Mucosa of rectum (tissue), 2 donors: Measurements from ENCODE around the gene GFOD1.
A peak's percentile ranks its signal among the peaks of the same experiment; 100 is the strongest.
"Not testable (repeated sequence)": the region's sequence is repeated elsewhere in the genome, so short reads cannot be mapped to it uniquely, and the experiment has no call there.

Experiments
- H3K27ac ChIP-seq, 2 donors: one replicate each; pipeline ENCODE4 v1.7.0; 2013; ENCODE audit warnings: inconsistent platforms in 2 of 2, low read depth in 2 of 2, low read length in 2 of 2
- H3K27me3 ChIP-seq, 2 donors: one replicate each; pipeline ENCODE4 v1.7.0; 2013; ENCODE audit warnings: low read length in 2 of 2; ENCODE audit not compliant: control insufficient read depth in 2 of 2, insufficient read depth in 2 of 2
- H3K36me3 ChIP-seq, 2 donors: one replicate each; pipeline ENCODE4 v1.7.0; 2013; ENCODE audit warnings: low read length in 2 of 2; ENCODE audit not compliant: control insufficient read depth in 2 of 2, insufficient read depth in 2 of 2
- H3K4me1 ChIP-seq, 2 donors: one replicate each; pipeline ENCODE4 v1.7.0; 2013; ENCODE audit warnings: low read length in 2 of 2, mild to moderate bottlenecking in 1 of 2; ENCODE audit not compliant: control insufficient read depth in 2 of 2, insufficient read depth in 2 of 2
- H3K4me3 ChIP-seq, 2 donors: one replicate each; pipeline ENCODE4 v1.7.0; 2013; ENCODE audit warnings: low read length in 2 of 2
- H3K9ac ChIP-seq, 2 donors: one replicate each; pipeline ENCODE4 v1.7.0; 2013; ENCODE audit warnings: low read length in 2 of 2, low read depth in 1 of 2, mild to moderate bottlenecking in 1 of 2
- H3K9me3 ChIP-seq, 2 donors: one replicate each; pipeline ENCODE4 v1.7.0; 2013; ENCODE audit warnings: low read length in 2 of 2; ENCODE audit not compliant: control insufficient read depth in 2 of 2
- donor health status: healthy.
- donor health status: Normal muscosa, but diverticular disease.

GFOD1 gene

GRCh38 chr6:13328875-13329183 lies 158.6 kb downstream of the GFOD1 start:
- peak overlapping the region; percentile 97 for H3K4me3 ChIP-seq
- H3K9me3 ChIP-seq = no peaks in the 10 kb centered on the region
- peaks cover 0 to 5% of the 10 kb centered on the region in 2 donors for H3K36me3 ChIP-seq

GRCh38 chr6:13328076-13328874 lies 159.1 kb downstream of the GFOD1 start, which contains the start of gene TBC1D7:
Gene TBC1D7 (minus strand): TSS chr6:13328537. CDS start chr6:13326898, 1,639 bp downstream.
- Histone ChIP-seq H3K27ac (peak within 1 kb of the TSS; percentile 95 to 98), H3K27me3 (no peaks in the 10 kb centered on the region), H3K4me1 (peaks cover 0 to 7% of the 10 kb centered on the region in 2 donors)

More at GRCh38 chr6:13328875-13329183, 158.6 kb downstream of the GFOD1 start:
- peak overlapping the region; percentile 95 to 98 for H3K27ac ChIP-seq
- H3K4me1 ChIP-seq = peaks cover 0 to 7% of the 10 kb centered on the region in 2 donors
- H3K27me3 ChIP-seq = no peaks in the 10 kb centered on the region
- peak overlapping the region; percentile 94 to 98 for H3K9ac ChIP-seq

DNA sequence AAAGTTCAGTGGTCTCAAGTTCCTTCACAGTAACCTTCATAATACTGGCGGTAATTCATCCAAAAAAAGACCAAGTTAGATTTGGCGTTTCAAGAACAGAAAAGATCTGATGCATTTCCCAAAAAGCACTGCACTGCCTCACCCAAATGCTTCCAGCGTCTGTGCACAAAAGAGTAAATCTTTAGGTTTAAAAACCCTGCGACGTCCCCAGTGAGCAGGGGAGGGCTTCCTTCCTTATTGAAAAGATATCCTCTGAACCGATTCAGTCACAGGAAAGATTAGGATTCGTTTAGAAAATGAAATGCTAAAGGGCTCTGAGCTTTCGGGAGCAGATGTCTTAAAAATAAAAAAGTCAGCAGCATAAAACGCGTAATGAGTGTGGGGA lies 159.7 kb downstream of the GFOD1 start:
- Histone ChIP-seq H3K27ac (peak overlapping the region; percentile 95 to 98), H3K4me3 (peak overlapping the region; percentile 97), H3K9me3 (no peaks in the 10 kb centered on the region), H3K36me3 (peaks cover 0 to 11% of the 10 kb centered on the region in 2 donors), H3K9ac (peak overlapping the region; percentile 93 to 98), H3K4me1 (peaks cover 0 to 7% of the 10 kb centered on the region in 2 donors), H3K27me3 (no peaks in the 10 kb centered on the region)

More at GRCh38 chr6:13328076-13328874, 159.1 kb downstream of the GFOD1 start, which contains the start of gene TBC1D7:
- H3K4me3 ChIP-seq = peak within 1 kb of the TSS; percentile 97
- peaks cover 0 to 11% of the 10 kb centered on the region in 2 donors for H3K36me3 ChIP-seq
- peak within 1 kb of the TSS; percentile 94 to 98 for H3K9ac ChIP-seq
- H3K9me3 ChIP-seq = no peaks in the 10 kb centered on the region

- H3K9ac ChIP-seq, H3K27ac ChIP-seq, H3K9me3 ChIP-seq, H3K4me3 ChIP-seq, H3K4me1 ChIP-seq, H3K27me3 ChIP-seq: not testable (repeated sequence)
- peaks cover 0 to 23% of the 10 kb centered on the region in 2 donors for H3K36me3 ChIP-seq
These were observed 161.3 kb downstream of the GFOD1 start for GRCh38 chr6:13326031-13326586.

DNA sequence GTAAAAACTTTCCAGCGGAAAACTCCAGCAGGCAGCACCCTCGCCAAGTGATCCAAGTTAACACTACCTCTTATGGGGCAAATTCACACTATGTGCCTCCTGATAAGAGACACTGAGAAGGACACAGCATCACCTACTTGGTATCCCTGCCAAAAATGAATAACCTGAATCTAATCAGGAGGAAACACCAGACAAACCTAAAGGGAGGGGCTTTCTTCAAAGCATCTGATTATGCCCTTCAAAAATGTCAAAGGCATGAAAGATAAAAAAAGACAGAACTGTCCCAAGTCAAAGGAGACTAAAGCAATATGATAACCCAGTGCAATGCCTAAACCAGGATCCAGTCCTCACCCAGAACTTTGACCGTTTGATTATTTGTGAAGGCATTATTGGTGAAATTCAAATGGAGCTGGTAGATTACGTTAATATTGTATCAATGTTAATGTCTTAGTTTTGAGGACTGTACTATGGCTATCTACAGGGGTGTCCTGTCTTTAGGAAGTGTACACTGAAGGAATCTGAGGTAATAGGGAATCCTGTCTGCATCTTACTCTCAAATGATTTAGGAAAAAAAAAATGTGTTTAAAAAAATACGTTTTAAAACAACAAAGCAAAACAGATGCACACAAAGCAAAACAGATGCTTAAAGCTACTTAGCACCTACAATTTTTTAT lies 167.4 kb downstream of the GFOD1 start:
- Histone ChIP-seq H3K4me1 (no peaks in the 10 kb centered on the region), H3K36me3 (peaks cover 37 to 62% of the 10 kb centered on the region in 2 donors), H3K27me3 (no peaks in the 10 kb centered on the region), H3K9me3 (no peaks in the 10 kb centered on the region), H3K4me3 (no peak overlapping the region), H3K9ac (no peak overlapping the region), H3K27ac (no peak overlapping the region)

DNA sequence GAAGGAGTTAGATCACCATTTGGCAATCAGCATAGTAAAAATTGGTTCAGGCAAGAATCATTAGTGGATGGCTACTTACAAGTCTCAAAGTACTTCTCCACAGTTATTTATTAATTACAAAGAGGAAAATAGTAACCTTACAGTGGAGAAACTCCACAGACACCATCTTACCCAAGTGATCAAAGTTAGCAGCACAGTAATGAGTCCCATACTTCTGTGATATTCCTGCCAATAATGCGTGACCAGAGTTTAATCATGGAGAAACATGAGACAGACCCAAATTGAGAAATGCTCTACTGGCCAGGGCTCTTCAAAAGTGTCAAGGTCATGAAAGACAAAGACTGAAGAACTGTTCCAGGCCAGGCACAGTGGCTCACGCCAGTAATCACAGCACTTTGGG lies 168.6 kb downstream of the GFOD1 start:
- H3K27ac ChIP-seq = no peak overlapping the region
- no peak overlapping the region for H3K9ac ChIP-seq
- H3K9me3 ChIP-seq = no peaks in the 10 kb centered on the region
- no peaks in the 10 kb centered on the region for H3K4me1 ChIP-seq
- H3K27me3 ChIP-seq = no peaks in the 10 kb centered on the region
- no peak overlapping the region for H3K4me3 ChIP-seq
- peaks cover 41 to 60% of the 10 kb centered on the region in 2 donors for H3K36me3 ChIP-seq

DNA sequence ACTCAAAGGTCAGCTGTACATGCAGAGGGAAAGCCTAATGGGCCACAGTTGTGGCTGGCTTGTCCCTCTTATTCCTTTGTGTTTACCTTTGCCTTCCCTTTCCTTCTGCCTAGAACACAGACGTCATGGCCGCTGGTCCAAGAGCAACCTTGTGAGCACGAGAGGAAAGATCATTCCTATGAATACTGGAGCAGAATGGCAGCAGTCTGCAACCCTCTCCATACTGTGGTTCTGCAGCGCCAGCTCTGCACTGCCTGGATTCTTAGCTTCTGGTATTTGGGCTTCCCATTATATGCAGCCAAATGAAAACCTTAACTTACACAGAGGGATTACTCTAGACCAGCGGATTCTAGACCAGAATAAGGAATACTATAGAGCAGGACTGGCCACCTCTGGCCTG lies 171.5 kb downstream of the GFOD1 start:
- no peaks in the 10 kb centered on the region for H3K4me1 ChIP-seq
- no peaks in the 10 kb centered on the region for H3K9me3 ChIP-seq
- no peak overlapping the region for H3K9ac ChIP-seq
- peaks cover 47 to 48% of the 10 kb centered on the region in 2 donors for H3K36me3 ChIP-seq
- no peak overlapping the region for H3K4me3 ChIP-seq
- no peaks in the 10 kb centered on the region for H3K27me3 ChIP-seq
- no peak overlapping the region for H3K27ac ChIP-seq

GRCh38 chr6:13314806-13315205 lies 172.6 kb downstream of the GFOD1 start:
- no peaks in the 10 kb centered on the region for H3K4me1 ChIP-seq
- no peaks in the 10 kb centered on the region for H3K27me3 ChIP-seq
- H3K4me3 ChIP-seq = no peak overlapping the region
- H3K9me3 ChIP-seq = no peaks in the 10 kb centered on the region
- no peak overlapping the region for H3K27ac ChIP-seq
- peaks cover 37 to 41% of the 10 kb centered on the region in 2 donors for H3K36me3 ChIP-seq
- H3K9ac ChIP-seq = no peak overlapping the region

DNA sequence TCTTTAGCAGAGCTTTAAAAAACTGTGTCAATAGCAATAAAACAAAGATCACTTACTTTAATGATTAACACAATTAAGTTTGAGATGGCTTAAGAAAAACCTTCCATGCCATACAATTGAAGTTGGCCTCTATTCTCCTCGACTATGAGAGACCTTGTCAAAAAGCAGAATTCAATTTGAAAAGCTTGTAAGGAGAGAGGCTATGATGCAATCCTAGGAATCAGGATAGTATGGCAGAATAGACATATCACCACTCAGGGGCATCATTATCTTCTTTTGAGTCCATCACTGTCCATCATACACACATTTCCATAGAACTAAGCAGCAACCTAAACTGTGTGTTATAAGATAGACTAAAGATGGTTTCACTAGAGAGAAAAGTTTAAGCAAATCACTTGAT lies 176.2 kb downstream of the GFOD1 start:
- Histone ChIP-seq H3K27me3 (no peaks in the 10 kb centered on the region), H3K9ac (no peak overlapping the region), H3K4me1 (no peaks in the 10 kb centered on the region), H3K4me3 (no peak overlapping the region), H3K9me3 (no peaks in the 10 kb centered on the region), H3K27ac (no peak overlapping the region), H3K36me3 (peaks cover 26 to 46% of the 10 kb centered on the region in 2 donors)

DNA sequence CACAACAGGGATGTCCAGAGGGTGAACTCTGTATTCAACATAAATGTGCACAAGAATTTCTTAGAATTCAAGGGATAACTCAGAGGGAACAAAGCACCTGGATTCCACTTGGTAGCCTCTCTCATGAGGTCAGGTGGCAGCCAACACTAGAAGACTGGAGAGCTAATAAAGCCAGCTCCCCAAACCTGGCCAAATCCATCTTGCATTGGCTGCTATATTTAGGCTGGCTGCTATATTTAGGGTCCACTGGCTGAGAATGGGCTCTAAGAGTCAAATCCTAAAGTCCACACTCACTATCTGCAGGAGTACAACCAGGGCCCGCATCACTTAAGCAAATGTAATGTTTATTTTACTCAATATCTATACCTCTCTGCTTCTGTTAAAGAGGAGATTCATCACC lies 179.1 kb downstream of the GFOD1 start:
- Histone ChIP-seq H3K9me3 (no peaks in the 10 kb centered on the region), H3K27ac (no peak overlapping the region), H3K9ac (no peak overlapping the region), H3K36me3 (peaks cover 20 to 34% of the 10 kb centered on the region in 2 donors), H3K27me3 (no peaks in the 10 kb centered on the region), H3K4me3 (no peak overlapping the region), H3K4me1 (peaks cover 3 to 10% of the 10 kb centered on the region in 2 donors)
